ENCODE results near the gene SLC39A8.
"Not testable (repeated sequence)": the region's sequence is repeated elsewhere in the genome, so short reads cannot be mapped to it uniquely, and the experiment has no call there.

Gene SLC39A8

GRCh38 chr4:102344954-102345794 is at the start of gene SLC39A8:
TSS of gene SLC39A8 (minus strand) at chr4:102345482. CDS start at chr4:102344662, 820 bp downstream.
- DNase-seq = peak; percentile 96

GRCh38 chr4:102392033-102392744 is 46.9 kb upstream of the SLC39A8 start:
- DNase-seq = no peak

GRCh38 chr4:102390438-102390837 is 45.2 kb upstream of the SLC39A8 start:
- peak; percentile 90 to 94 for DNase-seq

GRCh38 chr4:102388611-102389010 is 43.3 kb upstream of the SLC39A8 start:
- DNase-seq = no peak

- DNase-seq = no peak
Measured at GRCh38 chr4:102387552-102388150, 42.4 kb upstream of the SLC39A8 start.

GRCh38 chr4:102386966-102387365 is 41.7 kb upstream of the SLC39A8 start:
- no peak for DNase-seq

GRCh38 chr4:102380253-102380652 is 35.0 kb upstream of the SLC39A8 start:
- DNase-seq = not testable (repeated sequence)

GRCh38 chr4:102362922-102363432 is 17.7 kb upstream of the SLC39A8 start:
- DNase-seq = no peak

- DNase-seq = no peak
Measured at GRCh38 chr4:102358128-102358527, 12.8 kb upstream of the SLC39A8 start.

GRCh38 chr4:102357637-102358036 is 12.4 kb upstream of the SLC39A8 start:
- DNase-seq = not testable (repeated sequence)

GRCh38 chr4:102356562-102357202 is 11.4 kb upstream of the SLC39A8 start:
- DNase-seq = no peak

GRCh38 chr4:102355748-102356147 is 10.5 kb upstream of the SLC39A8 start:
- no peak for DNase-seq

GRCh38 chr4:102354671-102355454 is 9.6 kb upstream of the SLC39A8 start:
- no peak for DNase-seq

GRCh38 chr4:102352781-102353180 is 7.5 kb upstream of the SLC39A8 start:
- DNase-seq = no peak

- DNase-seq = no peak
Measured at GRCh38 chr4:102350634-102351033, 5.4 kb upstream of the SLC39A8 start.

GRCh38 chr4:102348701-102349100 is 3.4 kb upstream of the SLC39A8 start:
- no peak for DNase-seq

GRCh38 chr4:102345795-102346100 is 466 bp upstream of the SLC39A8 start:
- DNase-seq = peak; percentile 43 to 69

- DNase-seq = peak; percentile 61 to 66
Measured at GRCh38 chr4:102344520-102344953, 745 bp downstream of the SLC39A8 start.

- DNase-seq = peak; percentile 45 to 63
Measured at GRCh38 chr4:102343964-102344519, 1.2 kb downstream of the SLC39A8 start.

- DNase-seq = no peak
Measured at GRCh38 chr4:102342404-102343074, 2.7 kb downstream of the SLC39A8 start.

- DNase-seq = peak in 1 of 2 experiments; percentile 11
Measured at GRCh38 chr4:102341201-102341600, 4.1 kb downstream of the SLC39A8 start.

Measured in Kasumi-1 (cell line).